HEK293T (cell line): Measurements from ENCODE around the gene P2RY13.

ENCODE experiments used
- ARNT ChIP-seq: fragments of 450-650 bp; IDR thresholded peaks from 2 replicates; pipeline ENCODE4 v1.6.1; 2017; ENCODE audit warnings: mild to moderate bottlenecking
- BHLHE40 ChIP-seq: fragments of 450-650 bp; IDR thresholded peaks from 2 replicates; pipeline ENCODE4 v1.6.1; 2016; ENCODE audit warnings: mild to moderate bottlenecking, moderate library complexity, borderline replicate concordance
- CTBP1 ChIP-seq: fragments of 450-650 bp; IDR thresholded peaks from 2 replicates; pipeline ENCODE4 v1.6.1; 2016; ENCODE audit warnings: borderline replicate concordance
- FOXA1 ChIP-seq: fragments of 450-650 bp; IDR thresholded peaks from 2 replicates; pipeline ENCODE4 v1.6.1; 2016; ENCODE audit warnings: mild to moderate bottlenecking
- FOXK2 ChIP-seq: fragments of 450-650 bp; IDR thresholded peaks from 2 replicates; pipeline ENCODE4 v1.6.1; 2016; ENCODE audit warnings: mild to moderate bottlenecking
- L3MBTL2 ChIP-seq: fragments of 450-650 bp; conservative IDR thresholded peaks from 2 replicates; pipeline ENCODE4 v1.6.1; 2016; ENCODE audit warnings: mild to moderate bottlenecking
- PKNOX1 ChIP-seq: fragments of 450-650 bp; IDR thresholded peaks from 2 replicates; pipeline ENCODE4 v1.6.1; 2016
- SP1 ChIP-seq: fragments of 450-650 bp; IDR thresholded peaks from 2 replicates; pipeline ENCODE4 v1.6.1; 2017
- SUZ12 ChIP-seq: fragments of 450-650 bp; IDR thresholded peaks from 2 replicates; pipeline ENCODE4 v1.6.1; 2016; ENCODE audit warnings: mild to moderate bottlenecking
- ZNF384 ChIP-seq: fragments of 450-650 bp; IDR thresholded peaks from 2 replicates; pipeline ENCODE4 v1.6.1; 2016

GRCh38 chr3:151305775-151306151 lies 23.6 kb downstream of the P2RY13 start:
- TF ChIP-seq PKNOX1 = no peak
- TF ChIP-seq FOXA1 = no peak
- TF ChIP-seq ZNF384 = no peak
- no peak for TF ChIP-seq L3MBTL2
- no peak for TF ChIP-seq SP1
- TF ChIP-seq BHLHE40 = no peak
- no peak for TF ChIP-seq CTBP1
- TF ChIP-seq ARNT = no peak
- no peak for TF ChIP-seq FOXK2
- TF ChIP-seq SUZ12 = no peak
